Measurements from ENCODE around the gene ID2. TPM values are rescaled to one million over a fixed set of nuclear protein-coding genes. Genes with fewer than 3 reads are reported as not detected.

Gene ID2
- total and polyA plus RNA-seq, 2 of the 13 experiments (the other 11 are each of a cell fraction or from before 2014, with no cell fraction given): 214 to 719 TPM

GRCh38 chr2:8675543-8675942 lies 6.3 kb upstream of the ID2 start (continued):
- TF ChIP-seq RCOR2 (CRISPR knock-in tag; IDR thresholded peaks at IDR 0.05) (peak; percentile 81), ZNF232 (CRISPR knock-in tag; IDR thresholded peaks at IDR 0.05; ENCODE audit: borderline replicate concordance) (0 out of 2 replicates have a peak, but pooled peaks have one; percentile 44), MTERF4 (CRISPR knock-in tag; IDR thresholded peaks at IDR 0.05) (no peak), MIER3 (CRISPR knock-in tag; IDR thresholded peaks at IDR 0.05; ENCODE audit: borderline replicate concordance) (peak; percentile 53; the same call in 1 of the 2 replicates), TCF12 (IDR thresholded peaks at IDR 0.05) (no peak), TCF12 (CRISPR knock-in tag; IDR thresholded peaks at IDR 0.05) (no peak), REST (IDR thresholded peaks at IDR 0.05; ENCODE audit: borderline replicate concordance in 1 of 2, low read depth in 1 of 2, low read length in 2 of 2) (peak in 1 of 2 experiments; percentile 49; a peak in 1 of 4 replicates), KLF16 (CRISPR knock-in tag; IDR thresholded peaks at IDR 0.05) (0 out of 4 replicates have a peak, but pooled peaks of 1 of the 2 experiments have one; percentile 57), ZKSCAN8 (CRISPR knock-in tag; IDR thresholded peaks at IDR 0.05; ENCODE audit: borderline replicate concordance) (peak; percentile 33; the same call in 1 of the 2 replicates), ZNF644 (CRISPR knock-in tag; IDR thresholded peaks at IDR 0.05; ENCODE audit: low read depth) (peak; percentile 91), ZNF850 (CRISPR knock-in tag; conservative IDR thresholded peaks at IDR 0.05) (no peak), RBFOX2 (IDR thresholded peaks at IDR 0.05; ENCODE audit: low read depth, low read length) (no peak), IRF2 (CRISPR knock-in tag; IDR thresholded peaks at IDR 0.05) (peak; percentile 58), ZHX2 (IDR thresholded peaks at IDR 0.05; ENCODE audit: low read depth) (no peak), ZHX2 (CRISPR knock-in tag; IDR thresholded peaks at IDR 0.05; ENCODE audit: borderline replicate concordance) (0 out of 2 replicates have a peak, but pooled peaks have one; percentile 50), CHD4 (IDR thresholded peaks at IDR 0.05; ENCODE audit: borderline replicate concordance, low read length) (no peak), MLLT10 (CRISPR knock-in tag; IDR thresholded peaks at IDR 0.05) (no peak), TEF (CRISPR knock-in tag; IDR thresholded peaks at IDR 0.05) (no peak)

Data from HepG2 (cell line).